Measurements from ENCODE around the gene ARHGEF19.
"Not testable (repeated sequence)": the region's sequence is repeated elsewhere in the genome, so short reads cannot be mapped to it uniquely, and the experiment has no call there.

ARHGEF19 gene

GRCh38 chr1:16212251-16212961 is at the start of gene ARHGEF19:
Gene ARHGEF19 (minus strand): TSS chr1:16212652. CDS start chr1:16209054, 3,598 bp downstream.
- DNase-seq (ENCODE audit: low spot score), result no peak

GRCh38 chr1:16262067-16262466 is 49.6 kb upstream of the ARHGEF19 start:
- DNase-seq (ENCODE audit: low spot score), result no peak

GRCh38 chr1:16260814-16261213 is 48.4 kb upstream of the ARHGEF19 start:
- DNase-seq (ENCODE audit: low spot score), result no peak

- DNase-seq (ENCODE audit: low spot score), result no peak
Measured at GRCh38 chr1:16258591-16259135, 46.2 kb upstream of the ARHGEF19 start.

GRCh38 chr1:16257968-16258367 is 45.5 kb upstream of the ARHGEF19 start:
- DNase-seq (ENCODE audit: low spot score), result no peak

GRCh38 chr1:16257556-16257955 is 45.1 kb upstream of the ARHGEF19 start:
- not testable (repeated sequence) for DNase-seq (ENCODE audit: low spot score)

GRCh38 chr1:16256478-16256877 is 44.0 kb upstream of the ARHGEF19 start:
- DNase-seq (ENCODE audit: low spot score), result no peak

GRCh38 chr1:16254263-16254928 is 41.9 kb upstream of the ARHGEF19 start:
- no peak for DNase-seq (ENCODE audit: low spot score)

- DNase-seq (ENCODE audit: low spot score), result no peak
Measured at GRCh38 chr1:16253332-16253922, 41.0 kb upstream of the ARHGEF19 start.

- DNase-seq (ENCODE audit: low spot score), result no peak
Measured at GRCh38 chr1:16252912-16253311, 40.5 kb upstream of the ARHGEF19 start.

- DNase-seq (ENCODE audit: low spot score), result no peak
Measured at GRCh38 chr1:16251381-16251780, 38.9 kb upstream of the ARHGEF19 start.

GRCh38 chr1:16250524-16251251 is 38.2 kb upstream of the ARHGEF19 start:
- no peak for DNase-seq (ENCODE audit: low spot score)

- no peak for DNase-seq (ENCODE audit: low spot score)
Measured at GRCh38 chr1:16249596-16250241, 37.3 kb upstream of the ARHGEF19 start.

GRCh38 chr1:16248603-16249516 is 36.4 kb upstream of the ARHGEF19 start:
- peak; percentile 37 for DNase-seq (ENCODE audit: low spot score)

GRCh38 chr1:16248007-16248436 is 35.6 kb upstream of the ARHGEF19 start:
- DNase-seq (ENCODE audit: low spot score), result no peak

- no peak for DNase-seq (ENCODE audit: low spot score)
Measured at GRCh38 chr1:16247441-16247840, 35.0 kb upstream of the ARHGEF19 start.

GRCh38 chr1:16246961-16247360 is 34.5 kb upstream of the ARHGEF19 start:
- no peak for DNase-seq (ENCODE audit: low spot score)

- DNase-seq (ENCODE audit: low spot score), result not testable (repeated sequence)
Measured at GRCh38 chr1:16246239-16246638, 33.8 kb upstream of the ARHGEF19 start.

- no peak for DNase-seq (ENCODE audit: low spot score)
Measured at GRCh38 chr1:16245476-16246196, 33.2 kb upstream of the ARHGEF19 start.

Data from HuH-7 (cell line).